Spleen (tissue), 7 donors: ENCODE results near the gene OR1J2.

Experiments
- CTCF ChIP-seq, 11 experiments: fragments of 200-600 bp in 7 of 11; fragments of 450-650 bp in 4 of 11; sonication (generic) in 4 of 11; IDR thresholded peaks in 8 of 11; conservative IDR thresholded peaks in 3 of 11; 1 replicate in 7 of 11; 2 replicates in 4 of 11; pipeline versions ENCODE4 v1.4.0 to v1.8.0; 2016 to 2021; ENCODE audit warnings: antibody characterized with exemption in 11 of 11, inconsistent platforms in 4 of 11, mild to moderate bottlenecking in 1 of 11
- POLR2A ChIP-seq, 3 donors: fragments of 450-650 bp; IDR thresholded peaks; one replicate each; pipeline ENCODE4 v1.5.1; 2017; ENCODE audit warnings: antibody characterized with exemption in 3 of 3, mild to moderate bottlenecking in 1 of 3
- donor health status: DM: no; HTN: no; CAD: no; lungs with moderate emphysema.
- donor health status: DM: no; HTN: no; CAD: no.
- donor health status: DM: no; HTN: no; CAD: no.

DNA sequence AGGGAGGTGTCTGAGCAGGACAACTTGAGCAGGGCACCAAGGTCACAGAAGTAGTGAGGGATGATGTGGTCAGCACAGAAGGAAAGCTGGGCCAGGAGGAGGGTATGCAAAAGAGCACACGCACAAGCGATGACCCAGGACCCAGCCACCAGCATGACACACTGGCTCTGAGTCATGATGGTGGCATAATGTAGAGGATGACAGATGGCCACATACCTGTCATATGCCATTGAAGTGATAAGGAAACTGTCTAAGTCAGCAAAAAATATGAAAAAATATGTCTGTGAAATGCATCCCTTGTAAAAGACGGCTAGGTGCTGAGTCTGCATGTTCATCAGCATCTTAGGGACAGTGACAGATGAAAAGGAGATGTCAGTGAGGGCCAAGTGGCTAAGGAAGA lies 33.3 kb upstream of the OR1J2 start:
- TF ChIP-seq POLR2A (IDR thresholded peaks at IDR 0.05) (no peak), CTCF (IDR thresholded peaks at IDR 0.05 in 8 of 11, conservative IDR thresholded peaks at IDR 0.05 in 3 of 11) (no peak)
